Activated naive CD4-positive, alpha-beta T cell treated with anti-CD3 and anti-CD28 coated beads, Interleukin-2, amount 50 U/mL, for 24 hours (primary cell): ENCODE results near the gene MPZL2.

Source experiments
- H3K27ac Mint-ChIP-seq: one replicate; pipeline ENCODE4 v1.8.0; 2021; ENCODE audit warnings: mild to moderate bottlenecking, mixed read lengths
- H3K27me3 Mint-ChIP-seq: one replicate; pipeline ENCODE4 v1.8.0; 2021; ENCODE audit warnings: mixed read lengths
- H3K36me3 Mint-ChIP-seq: one replicate; pipeline ENCODE4 v1.8.0; 2021; ENCODE audit warnings: mixed read lengths
- H3K4me1 Mint-ChIP-seq: one replicate; pipeline ENCODE4 v1.8.0; 2021; ENCODE audit warnings: mixed read lengths
- H3K4me3 Mint-ChIP-seq: one replicate; pipeline ENCODE4 v1.8.0; 2021; ENCODE audit warnings: mild to moderate bottlenecking, mixed read lengths
- H3K9me3 Mint-ChIP-seq: one replicate; pipeline ENCODE4 v1.8.0; 2021; ENCODE audit warnings: mixed read lengths

Gene MPZL2

DNA sequence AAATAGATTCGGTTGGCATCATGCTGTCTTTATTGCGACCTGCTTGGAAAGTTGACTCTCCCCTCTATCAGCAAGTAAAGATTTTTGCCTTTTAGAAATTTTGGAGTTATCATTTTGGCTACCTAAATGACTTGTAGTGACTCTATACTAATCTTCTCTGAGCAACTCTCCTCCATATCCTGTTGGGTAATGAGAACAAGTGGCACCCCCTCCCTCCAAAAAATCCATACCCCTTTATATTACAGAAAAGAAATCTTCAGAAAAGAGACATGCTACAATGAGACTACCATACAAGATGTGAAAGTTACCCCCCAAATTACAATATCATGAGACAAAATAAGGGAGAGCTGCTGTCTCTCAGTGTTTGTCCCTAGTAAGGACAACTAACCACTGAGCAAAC lies 40.5 kb downstream of the MPZL2 start:
- no peaks in the 10 kb centered on the region for H3K27me3 Mint-ChIP-seq
- H3K27ac Mint-ChIP-seq, result peak overlapping the region; percentile 95
- peaks cover 38% of the 10 kb centered on the region for H3K36me3 Mint-ChIP-seq
- peak overlapping the region; percentile 86 for H3K4me3 Mint-ChIP-seq
- H3K4me1 Mint-ChIP-seq, result peaks cover 64% of the 10 kb centered on the region
- H3K9me3 Mint-ChIP-seq, result no peaks in the 10 kb centered on the region

DNA sequence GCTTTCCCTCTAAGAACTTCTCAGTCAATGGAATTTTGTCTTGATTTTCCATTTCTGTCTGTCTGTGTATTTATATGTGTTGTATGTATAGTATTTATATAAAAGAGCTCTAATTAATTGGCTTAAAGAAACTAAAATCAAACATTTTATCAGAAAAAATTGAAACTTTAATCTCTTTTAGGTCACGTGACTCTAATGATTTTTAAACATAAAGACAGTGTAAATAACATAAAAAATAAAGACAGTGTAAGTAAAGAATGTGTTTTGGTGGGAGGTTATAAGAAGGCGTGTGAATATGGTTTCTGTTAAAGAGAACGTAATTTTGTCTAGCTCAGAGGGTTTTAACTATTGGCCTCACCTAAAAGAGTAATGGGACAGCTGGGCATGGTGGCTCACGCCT lies 41.7 kb downstream of the MPZL2 start:
- peak overlapping the region; percentile 92 for H3K4me3 Mint-ChIP-seq
- no peaks in the 10 kb centered on the region for H3K9me3 Mint-ChIP-seq
- no peaks in the 10 kb centered on the region for H3K27me3 Mint-ChIP-seq
- peaks cover 76% of the 10 kb centered on the region for H3K4me1 Mint-ChIP-seq
- H3K36me3 Mint-ChIP-seq, result peaks cover 28% of the 10 kb centered on the region
- H3K27ac Mint-ChIP-seq, result peak overlapping the region; percentile 98

DNA sequence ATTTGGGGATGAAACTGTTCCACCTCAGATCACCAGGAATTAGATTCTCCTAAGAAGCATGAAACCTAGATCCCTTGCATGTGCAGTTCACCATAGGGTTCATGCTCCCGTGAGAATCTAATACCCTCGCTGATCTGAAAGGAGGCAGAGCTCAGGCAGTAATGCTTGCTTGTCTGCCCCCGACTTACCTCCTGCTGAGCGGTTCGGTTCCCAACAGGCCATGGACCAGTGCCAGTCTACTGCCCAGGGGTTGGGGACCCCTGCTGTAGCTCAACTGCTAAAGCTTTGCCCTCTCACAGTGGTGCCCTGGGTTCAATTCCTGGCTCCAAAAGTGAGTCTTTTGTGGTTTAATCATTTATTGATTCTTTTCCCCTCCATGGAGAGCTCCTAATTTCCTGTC lies 42.7 kb downstream of the MPZL2 start:
- H3K4me3 Mint-ChIP-seq, result peak overlapping the region; percentile 41
- no peaks in the 10 kb centered on the region for H3K9me3 Mint-ChIP-seq
- H3K36me3 Mint-ChIP-seq, result peaks cover 21% of the 10 kb centered on the region
- no peaks in the 10 kb centered on the region for H3K27me3 Mint-ChIP-seq
- H3K27ac Mint-ChIP-seq, result peak overlapping the region; percentile 98
- H3K4me1 Mint-ChIP-seq, result peaks cover 86% of the 10 kb centered on the region

DNA sequence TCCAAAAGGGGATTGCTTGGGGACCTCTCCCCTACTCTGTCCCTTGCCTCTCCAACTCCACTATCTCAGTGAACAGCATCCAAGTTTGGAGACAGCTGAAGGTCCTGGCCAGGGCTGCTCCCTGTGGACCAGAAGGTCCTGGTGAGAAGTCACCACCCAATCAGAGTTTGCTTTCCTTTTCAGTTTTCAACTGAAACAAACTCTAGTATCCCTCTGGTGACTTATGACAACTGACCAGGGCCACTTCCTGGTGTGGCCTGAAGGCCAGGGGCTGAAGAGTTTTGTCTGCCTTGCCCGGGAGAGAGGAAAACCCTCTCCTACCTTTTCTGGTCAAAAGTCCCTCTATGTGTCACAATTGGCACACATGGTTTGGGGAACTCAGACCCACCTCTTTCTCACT lies 44.4 kb downstream of the MPZL2 start:
- H3K27ac Mint-ChIP-seq, result peak overlapping the region; percentile 99

DNA sequence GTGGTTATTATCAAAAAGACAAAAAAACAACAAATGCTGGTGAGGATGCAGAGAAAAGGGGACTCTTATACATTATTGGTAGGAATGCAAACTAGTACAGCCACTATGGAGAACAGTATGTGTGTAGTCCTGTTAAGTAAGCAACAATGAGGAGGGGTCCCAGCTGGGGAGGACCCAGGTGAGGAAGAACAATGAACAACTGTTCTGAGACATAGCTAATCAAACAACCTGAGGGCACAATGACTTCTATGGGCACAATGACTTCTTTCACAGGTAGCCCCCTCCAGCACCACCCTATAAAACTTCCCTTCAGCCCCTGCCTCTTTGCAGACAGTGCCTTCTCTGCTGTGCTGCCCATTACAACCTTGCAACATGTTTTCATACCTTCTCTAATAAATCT lies 44.9 kb downstream of the MPZL2 start:
- H3K9me3 Mint-ChIP-seq, result no peaks in the 10 kb centered on the region
- H3K36me3 Mint-ChIP-seq, result peaks cover 15% of the 10 kb centered on the region
- H3K27me3 Mint-ChIP-seq, result no peaks in the 10 kb centered on the region
- H3K4me1 Mint-ChIP-seq, result peaks cover 92% of the 10 kb centered on the region
- peak overlapping the region; percentile 86 for H3K4me3 Mint-ChIP-seq
- peak overlapping the region; percentile 99 for H3K27ac Mint-ChIP-seq

More for the DNA sequence above, 44.4 kb downstream of the MPZL2 start:
- Mint-ChIP-seq H3K4me1 (peaks cover 90% of the 10 kb centered on the region), H3K9me3 (no peaks in the 10 kb centered on the region), H3K27me3 (no peaks in the 10 kb centered on the region), H3K36me3 (peaks cover 14% of the 10 kb centered on the region), H3K4me3 (peak overlapping the region; percentile 86)

DNA sequence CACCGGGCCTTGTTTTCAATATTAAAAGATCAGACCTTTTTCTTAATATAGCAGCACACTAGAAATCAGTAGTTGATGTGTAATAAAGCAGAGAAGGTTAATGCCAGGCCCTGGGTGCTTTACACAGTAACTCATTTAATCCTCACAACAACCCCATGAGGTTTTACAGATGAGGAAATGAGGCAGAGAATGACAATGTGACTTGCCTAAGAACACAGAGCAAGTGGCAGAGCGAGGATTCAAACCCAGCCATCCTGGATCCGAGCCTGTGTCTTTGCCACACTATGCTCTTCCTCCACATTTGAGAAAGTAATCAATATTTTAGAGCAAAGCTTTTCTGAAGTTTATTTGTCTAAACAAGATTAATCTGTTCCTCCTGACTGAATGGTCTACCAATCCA lies 46.5 kb downstream of the MPZL2 start:
- peaks cover 96% of the 10 kb centered on the region for H3K4me1 Mint-ChIP-seq
- H3K27ac Mint-ChIP-seq, result peak overlapping the region; percentile 99
- H3K4me3 Mint-ChIP-seq, result peak overlapping the region; percentile 86
- no peaks in the 10 kb centered on the region for H3K9me3 Mint-ChIP-seq
- peaks cover 23% of the 10 kb centered on the region for H3K36me3 Mint-ChIP-seq
- H3K27me3 Mint-ChIP-seq, result no peaks in the 10 kb centered on the region

DNA sequence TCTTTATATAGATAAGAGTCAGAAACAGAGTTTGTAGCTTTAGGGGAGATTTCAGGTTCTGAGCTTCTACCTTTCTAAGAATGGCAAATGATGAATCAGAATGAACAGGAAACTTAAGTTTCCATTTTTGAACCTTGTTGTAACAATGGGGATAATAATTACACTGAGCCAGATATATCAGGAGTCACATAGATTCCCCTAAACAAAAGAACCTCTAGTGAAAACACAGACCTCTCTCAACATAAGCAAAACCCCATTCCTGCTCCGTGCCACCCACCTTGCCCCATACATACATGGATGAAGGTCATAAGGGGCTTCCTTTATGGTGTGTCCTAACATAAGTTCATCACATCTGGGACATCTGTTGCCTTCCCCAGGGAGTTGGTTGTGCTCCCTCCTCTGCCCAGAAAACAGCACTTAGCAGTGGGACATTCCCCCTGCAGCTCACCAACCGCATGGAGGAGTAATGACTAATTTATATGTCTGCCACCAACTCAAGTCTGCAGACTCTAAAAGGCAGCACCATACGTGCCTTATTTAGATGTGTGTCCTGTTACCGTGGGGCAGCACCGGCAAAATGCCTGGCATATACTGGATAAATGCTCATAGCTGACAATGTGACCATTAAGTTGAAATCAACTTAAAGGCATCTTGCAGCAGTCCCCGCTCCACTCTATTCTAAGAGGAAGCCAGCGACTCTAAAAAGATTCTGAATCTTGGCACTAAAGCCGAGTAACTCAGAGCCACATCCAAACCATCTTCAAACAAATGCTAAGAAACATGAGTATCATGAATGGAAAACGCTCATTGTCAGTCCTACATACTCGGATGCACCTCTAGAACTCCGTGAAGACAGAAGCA lies 47.2 kb downstream of the MPZL2 start:
- Mint-ChIP-seq H3K4me3 (peak overlapping the region; percentile 86), H3K9me3 (no peaks in the 10 kb centered on the region), H3K4me1 (peaks cover 97% of the 10 kb centered on the region), H3K27me3 (no peaks in the 10 kb centered on the region), H3K36me3 (peaks cover 27% of the 10 kb centered on the region), H3K27ac (peak overlapping the region; percentile 99)

DNA sequence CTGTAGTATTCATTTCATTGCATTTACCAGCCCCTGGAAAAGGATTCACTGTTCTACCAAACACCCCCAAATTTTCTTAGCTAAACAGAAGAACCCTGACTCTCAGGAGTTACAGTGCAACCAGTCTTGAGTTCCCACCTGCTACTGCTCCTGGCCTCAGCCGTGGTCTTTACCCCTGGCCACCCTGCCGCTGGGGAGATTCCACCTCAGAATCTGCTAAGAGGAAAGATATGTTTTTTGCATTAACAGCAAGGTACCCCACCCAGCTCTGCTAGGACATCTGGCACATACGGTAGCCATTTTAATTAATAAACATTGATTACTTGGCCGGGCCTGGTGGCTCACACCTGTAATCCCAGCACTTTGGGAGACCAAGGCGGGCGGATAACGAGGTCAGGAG lies 48.3 kb downstream of the MPZL2 start:
- Mint-ChIP-seq H3K27me3 (no peaks in the 10 kb centered on the region), H3K9me3 (no peaks in the 10 kb centered on the region), H3K36me3 (peaks cover 33% of the 10 kb centered on the region), H3K4me1 (peaks cover 90% of the 10 kb centered on the region), H3K4me3 (peak overlapping the region; percentile 86), H3K27ac (peak overlapping the region; percentile 99)

DNA sequence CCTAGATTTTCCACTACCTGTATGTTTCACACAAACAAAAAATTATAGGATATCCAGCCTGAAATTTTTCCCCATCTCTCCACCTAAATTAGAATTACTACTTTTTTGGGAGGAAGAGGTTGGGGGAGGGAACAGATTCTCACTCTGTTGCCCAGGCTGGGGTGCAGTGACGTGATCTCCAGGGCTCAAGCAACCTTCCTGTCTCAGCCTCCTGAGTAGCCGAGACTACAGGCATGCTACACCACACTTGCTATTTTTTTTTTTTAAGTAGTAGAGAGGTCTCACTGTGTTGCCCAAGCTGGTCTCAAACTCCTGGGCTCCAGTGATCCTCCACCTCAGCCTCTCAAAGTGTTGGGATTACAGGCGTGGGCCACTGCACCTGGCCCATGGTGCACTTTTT lies 48.8 kb downstream of the MPZL2 start:
- no peaks in the 10 kb centered on the region for H3K9me3 Mint-ChIP-seq
- peak overlapping the region; percentile 99 for H3K27ac Mint-ChIP-seq
- peaks cover 38% of the 10 kb centered on the region for H3K36me3 Mint-ChIP-seq
- no peaks in the 10 kb centered on the region for H3K27me3 Mint-ChIP-seq
- H3K4me1 Mint-ChIP-seq, result peaks cover 86% of the 10 kb centered on the region
- peak overlapping the region; percentile 86 for H3K4me3 Mint-ChIP-seq

DNA sequence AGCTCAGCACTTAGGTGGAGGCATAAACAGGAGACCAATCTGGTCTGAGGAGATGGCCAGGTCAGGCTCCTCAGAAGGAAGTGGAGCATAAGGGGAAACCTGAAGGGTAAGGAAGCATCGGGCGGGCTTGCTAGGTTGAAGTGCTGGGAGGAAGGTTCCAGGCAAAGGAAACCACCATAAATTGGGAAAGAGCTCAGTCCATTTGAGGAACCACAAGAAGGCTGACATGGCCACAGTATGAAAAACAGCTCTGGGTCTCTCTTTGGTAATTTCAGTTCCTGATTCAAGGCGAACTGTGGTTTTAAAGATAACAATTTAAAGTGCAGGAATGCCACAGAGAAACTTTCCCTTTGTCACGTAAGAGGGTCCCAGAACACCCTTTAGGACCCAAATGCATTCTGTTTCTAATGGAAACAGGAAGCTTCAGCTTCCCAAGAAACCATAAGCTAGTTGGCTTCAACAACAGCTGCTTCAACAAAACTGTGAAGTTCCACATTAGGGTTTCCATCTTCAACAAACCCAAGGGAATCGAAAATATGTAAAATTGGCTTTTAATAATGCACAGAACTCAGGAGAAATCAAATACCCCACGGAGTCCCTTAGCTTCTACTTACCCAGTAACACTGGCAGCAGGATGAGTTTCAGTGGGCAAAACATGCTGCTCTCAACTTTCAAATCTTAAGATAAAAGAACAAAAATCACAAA lies 49.7 kb downstream of the MPZL2 start:
- peak overlapping the region; percentile 99 for H3K27ac Mint-ChIP-seq
- peaks cover 41% of the 10 kb centered on the region for H3K36me3 Mint-ChIP-seq
- no peaks in the 10 kb centered on the region for H3K9me3 Mint-ChIP-seq
- peak overlapping the region; percentile 86 for H3K4me3 Mint-ChIP-seq
- H3K4me1 Mint-ChIP-seq, result peaks cover 81% of the 10 kb centered on the region
- no peaks in the 10 kb centered on the region for H3K27me3 Mint-ChIP-seq

DNA sequence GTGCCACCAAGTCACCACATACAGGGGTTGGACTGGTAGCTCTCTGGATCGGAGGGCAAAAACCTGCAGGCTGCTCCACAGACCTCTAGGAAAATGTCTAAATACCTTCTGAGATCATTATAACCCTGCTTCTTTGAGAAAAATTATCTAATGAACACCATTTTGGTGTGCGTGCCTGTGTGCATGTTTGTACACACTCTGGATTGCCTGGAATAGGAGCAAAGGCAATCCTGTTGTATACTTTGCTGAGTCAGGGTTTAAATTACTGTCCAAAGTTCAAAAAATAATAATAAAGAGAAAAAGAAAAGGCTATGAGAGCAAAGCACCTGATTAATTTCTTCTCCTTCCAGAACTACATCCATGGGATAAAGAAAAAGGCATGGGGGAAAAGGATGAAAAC lies 50.3 kb downstream of the MPZL2 start:
- H3K4me1 Mint-ChIP-seq, result peaks cover 81% of the 10 kb centered on the region
- H3K9me3 Mint-ChIP-seq, result no peaks in the 10 kb centered on the region

DNA sequence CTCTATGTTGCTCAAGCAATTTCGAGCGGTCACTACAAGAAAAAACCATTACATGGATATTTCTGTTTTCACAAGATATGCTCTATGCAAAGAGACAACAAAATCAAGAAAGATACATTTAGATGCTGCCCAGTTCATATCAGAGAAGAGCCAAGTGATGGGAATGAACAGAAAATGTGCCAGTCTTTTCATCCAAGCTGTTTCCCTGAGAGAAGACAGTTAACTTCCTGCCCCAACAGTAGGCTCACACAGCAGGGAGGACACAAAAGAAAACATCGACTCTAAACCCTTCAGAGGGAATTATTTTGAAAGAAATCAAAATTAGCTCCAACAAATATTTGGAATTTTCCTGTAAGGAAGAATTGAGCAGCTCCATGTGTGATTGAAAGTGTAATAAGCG lies 50.9 kb downstream of the MPZL2 start:
- Mint-ChIP-seq H3K27me3 (no peaks in the 10 kb centered on the region), H3K4me1 (peaks cover 77% of the 10 kb centered on the region), H3K9me3 (no peaks in the 10 kb centered on the region), H3K36me3 (peaks cover 42% of the 10 kb centered on the region), H3K27ac (peak overlapping the region; percentile 85), H3K4me3 (peak overlapping the region; percentile 86)

More for the DNA sequence above, 50.3 kb downstream of the MPZL2 start:
- peak overlapping the region; percentile 86 for H3K4me3 Mint-ChIP-seq
- peak overlapping the region; percentile 85 for H3K27ac Mint-ChIP-seq
- H3K27me3 Mint-ChIP-seq, result no peaks in the 10 kb centered on the region
- peaks cover 43% of the 10 kb centered on the region for H3K36me3 Mint-ChIP-seq

DNA sequence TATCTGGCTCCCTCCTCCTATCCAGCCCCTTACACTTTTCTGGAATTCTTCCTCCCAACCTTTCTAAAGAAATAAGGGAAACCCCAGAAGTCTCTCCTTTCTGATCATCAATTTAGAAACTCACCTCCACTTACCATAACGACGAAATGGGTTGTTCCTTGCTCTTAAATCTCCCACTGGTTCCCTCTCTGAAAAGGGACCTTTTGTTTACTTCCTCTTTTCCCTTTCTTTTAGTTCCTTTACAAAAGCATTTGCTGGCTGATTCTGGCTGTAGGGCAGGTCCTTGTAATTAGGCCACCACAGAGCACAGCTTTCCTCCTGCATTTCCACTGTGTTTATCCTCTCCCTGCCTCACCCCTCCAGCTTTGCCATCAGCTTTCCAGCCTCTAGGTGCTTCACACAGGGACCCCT lies 51.3 kb downstream of the MPZL2 start:
- H3K4me1 Mint-ChIP-seq, result peaks cover 77% of the 10 kb centered on the region
- peak overlapping the region; percentile 94 for H3K27ac Mint-ChIP-seq
- no peaks in the 10 kb centered on the region for H3K27me3 Mint-ChIP-seq
- H3K36me3 Mint-ChIP-seq, result peaks cover 46% of the 10 kb centered on the region
- H3K4me3 Mint-ChIP-seq, result peak overlapping the region; percentile 86
- no peaks in the 10 kb centered on the region for H3K9me3 Mint-ChIP-seq

DNA sequence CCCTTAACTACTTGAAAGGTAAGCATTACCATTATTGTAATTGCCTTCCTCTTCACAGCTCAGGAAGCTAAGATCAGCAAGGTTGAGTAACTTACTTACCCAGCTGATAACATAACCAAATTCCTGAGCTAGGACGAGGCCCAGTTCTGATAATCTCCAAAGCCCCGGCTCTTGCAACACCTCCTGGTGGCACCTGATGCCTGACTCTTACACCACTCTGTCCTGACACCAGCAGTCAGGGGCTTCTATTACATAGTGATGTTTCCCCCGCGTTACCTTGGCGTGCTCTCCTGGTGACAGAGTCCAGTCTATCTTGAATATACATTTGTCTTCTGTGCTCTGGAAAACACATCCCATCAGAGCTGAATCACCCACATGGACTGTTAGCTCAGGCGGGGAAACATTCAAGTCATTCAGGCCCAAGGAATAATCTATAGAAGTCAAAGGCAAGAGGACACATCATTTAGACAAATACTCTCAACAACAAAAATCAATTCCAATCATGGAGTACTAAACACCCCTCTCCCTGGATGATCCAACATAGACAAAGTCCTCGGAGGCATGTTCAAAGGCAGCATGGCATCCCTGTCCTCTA lies 51.9 kb downstream of the MPZL2 start:
- H3K27ac Mint-ChIP-seq, result peak overlapping the region; percentile 94
- peaks cover 74% of the 10 kb centered on the region for H3K4me1 Mint-ChIP-seq
- H3K27me3 Mint-ChIP-seq, result no peaks in the 10 kb centered on the region
- peak overlapping the region; percentile 86 for H3K4me3 Mint-ChIP-seq
- H3K36me3 Mint-ChIP-seq, result peaks cover 48% of the 10 kb centered on the region
- H3K9me3 Mint-ChIP-seq, result no peaks in the 10 kb centered on the region

DNA sequence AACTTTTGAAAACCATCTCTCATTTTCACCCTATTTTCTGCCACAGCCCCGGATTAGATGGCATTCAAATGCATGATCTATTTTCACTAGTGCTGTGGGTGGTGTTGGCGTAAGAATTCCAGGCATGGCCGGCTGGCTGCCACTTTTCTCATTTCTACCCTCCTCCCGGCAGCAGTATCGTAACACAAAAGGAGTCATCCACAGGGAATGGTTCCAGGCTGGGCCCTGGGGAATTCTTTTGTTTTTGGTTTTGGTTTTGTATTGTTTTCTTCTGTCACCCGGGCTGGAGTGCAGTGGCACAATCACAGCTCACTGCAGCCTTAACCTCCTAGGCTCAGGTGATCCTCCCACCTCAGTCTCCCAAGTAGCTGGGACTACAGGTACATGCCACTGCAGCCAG lies 53.1 kb downstream of the MPZL2 start:
- no peak overlapping the region for H3K27ac Mint-ChIP-seq
- H3K4me1 Mint-ChIP-seq, result peaks cover 63% of the 10 kb centered on the region
- H3K9me3 Mint-ChIP-seq, result no peaks in the 10 kb centered on the region
- H3K27me3 Mint-ChIP-seq, result no peaks in the 10 kb centered on the region
- H3K4me3 Mint-ChIP-seq, result peak overlapping the region; percentile 44
- H3K36me3 Mint-ChIP-seq, result peaks cover 57% of the 10 kb centered on the region

DNA sequence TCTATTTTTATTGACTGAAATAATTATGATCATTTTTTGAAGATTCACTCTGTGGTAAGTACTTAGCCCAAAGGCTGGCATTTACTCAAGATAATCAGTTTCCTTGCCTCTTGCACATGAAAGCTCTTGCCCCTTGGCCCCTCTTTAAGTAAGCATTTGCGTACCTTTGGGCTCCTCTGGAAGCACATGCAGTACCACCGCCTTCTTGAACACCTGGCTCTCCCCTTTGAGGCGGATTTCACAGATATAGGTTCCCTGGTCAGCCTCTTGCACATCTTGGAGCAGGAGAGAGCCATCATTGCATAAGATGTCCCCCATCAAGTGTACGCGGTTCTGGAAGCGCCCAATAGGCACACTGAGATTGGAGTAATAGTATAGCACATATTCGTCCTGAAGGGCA lies 53.8 kb downstream of the MPZL2 start:
- Mint-ChIP-seq H3K36me3 (peaks cover 64% of the 10 kb centered on the region), H3K9me3 (no peaks in the 10 kb centered on the region), H3K4me1 (peaks cover 57% of the 10 kb centered on the region), H3K4me3 (no peak overlapping the region), H3K27ac (peak overlapping the region; percentile 46), H3K27me3 (no peaks in the 10 kb centered on the region)
